Loucy (cell line): ENCODE data around the gene NAALADL2.
"Not testable (repeated sequence)": the region's sequence is repeated elsewhere in the genome, so short reads cannot be mapped to it uniquely, and the experiment has no call there.

Experiments used
- H2AFZ ChIP-seq: fragments of 200-600 bp; sonication (generic); 2 replicates; pipeline ENCODE4 v1.6.0; 2016; ENCODE audit warnings: antibody characterized with exemption, mild to moderate bottlenecking, low read length, moderate library complexity
- H3F3A ChIP-seq: fragments of 200-600 bp; 2 replicates; pipeline ENCODE4 v1.6.0; 2016; ENCODE audit warnings: antibody characterized with exemption, low read depth, mild to moderate bottlenecking
- H3K27me3 ChIP-seq: fragments of 200-600 bp; sonication (generic); 2 replicates; pipeline ENCODE4 v1.6.1; 2014; ENCODE audit warnings: low read length, mild to moderate bottlenecking; ENCODE audit not compliant: insufficient read depth, poor library complexity, severe bottlenecking
- H3K36me3 ChIP-seq: fragments of 200-600 bp; sonication (generic); 2 replicates; pipeline ENCODE4 v1.6.1; 2016; ENCODE audit warnings: low read length; ENCODE audit not compliant: insufficient read depth
- H3K4me1 ChIP-seq: fragments of 200-600 bp; sonication (generic); 2 replicates; pipeline ENCODE4 v1.5.1; 2014; ENCODE audit warnings: low read length, mild to moderate bottlenecking; ENCODE audit not compliant: insufficient read depth, poor library complexity, severe bottlenecking
- H3K4me2 ChIP-seq: fragments of 200-600 bp; sonication (generic); 2 replicates; pipeline ENCODE4 v1.6.0; 2014; ENCODE audit warnings: antibody characterized with exemption, low read length, low read depth, mild to moderate bottlenecking; ENCODE audit not compliant: poor library complexity, severe bottlenecking
- H3K4me3 ChIP-seq: fragments of 200-600 bp; sonication (generic); 2 replicates; pipeline ENCODE4 v1.5.1; 2014; ENCODE audit warnings: low read length, mild to moderate bottlenecking, mixed read lengths; ENCODE audit not compliant: poor library complexity, severe bottlenecking
- H3K79me2 ChIP-seq: fragments of 200-600 bp; sonication (generic); 2 replicates; pipeline ENCODE4 v1.6.1; 2014; ENCODE audit warnings: low read length; ENCODE audit not compliant: insufficient read depth
- H3K9ac ChIP-seq: fragments of 200-600 bp; sonication (generic); 2 replicates; pipeline ENCODE4 v1.6.0; 2014; ENCODE audit warnings: mild to moderate bottlenecking, low read depth, low read length, moderate library complexity; ENCODE audit not compliant: poor library complexity, severe bottlenecking
- H3K9me2 ChIP-seq: fragments of 200-600 bp; sonication (generic); replicated peaks from 2 replicates; pipeline ENCODE4 v1.6.1; 2016; ENCODE audit warnings: low read depth, low read length, mixed read lengths
- H3K9me3 ChIP-seq: fragments of 200-600 bp; sonication (generic); 2 replicates; pipeline ENCODE4 v1.6.1; 2014; ENCODE audit warnings: mild to moderate bottlenecking, antibody characterized with exemption, low read length, low read depth; ENCODE audit not compliant: insufficient read depth
- H4K20me1 ChIP-seq: fragments of 200-600 bp; sonication (generic); 2 replicates; pipeline ENCODE4 v1.6.0; 2014; ENCODE audit warnings: antibody characterized with exemption, low read length, mild to moderate bottlenecking; ENCODE audit not compliant: insufficient read depth, poor library complexity, severe bottlenecking
- CTCF ChIP-seq: fragments of 200-600 bp; sonication (generic); conservative IDR thresholded peaks from 2 replicates; pipeline ENCODE4 v1.5.1; 2014; ENCODE audit warnings: mild to moderate bottlenecking, antibody characterized with exemption, low read length
- EZH2phosphoT487 ChIP-seq: fragments of 200-600 bp; IDR thresholded peaks from 2 replicates; pipeline ENCODE4 v1.6.1; 2018; ENCODE audit warnings: antibody characterized with exemption, mild to moderate bottlenecking, moderate library complexity, borderline replicate concordance

The NAALADL2 gene

GRCh38 chr3:175807175-175807574 lies 948.0 kb downstream of the NAALADL2 start:
- H3F3A ChIP-seq: no peaks in the 10 kb centered on the region
- no peak overlapping the region for H3K4me3 ChIP-seq
- no peak overlapping the region for H3K4me2 ChIP-seq
- TF ChIP-seq EZH2phosphoT487: no peak
- no peak for TF ChIP-seq CTCF
- no peaks in the 10 kb centered on the region for H3K9me3 ChIP-seq
- H4K20me1 ChIP-seq: no peaks in the 10 kb centered on the region
- H3K27me3 ChIP-seq: no peaks in the 10 kb centered on the region
- H2AFZ ChIP-seq: no peak overlapping the region
- no peaks in the 10 kb centered on the region for H3K4me1 ChIP-seq
- H3K9ac ChIP-seq: no peak overlapping the region
- H3K79me2 ChIP-seq: no peaks in the 10 kb centered on the region
- H3K36me3 ChIP-seq: no peaks in the 10 kb centered on the region
- no peaks in the 10 kb centered on the region for H3K9me2 ChIP-seq

DNA sequence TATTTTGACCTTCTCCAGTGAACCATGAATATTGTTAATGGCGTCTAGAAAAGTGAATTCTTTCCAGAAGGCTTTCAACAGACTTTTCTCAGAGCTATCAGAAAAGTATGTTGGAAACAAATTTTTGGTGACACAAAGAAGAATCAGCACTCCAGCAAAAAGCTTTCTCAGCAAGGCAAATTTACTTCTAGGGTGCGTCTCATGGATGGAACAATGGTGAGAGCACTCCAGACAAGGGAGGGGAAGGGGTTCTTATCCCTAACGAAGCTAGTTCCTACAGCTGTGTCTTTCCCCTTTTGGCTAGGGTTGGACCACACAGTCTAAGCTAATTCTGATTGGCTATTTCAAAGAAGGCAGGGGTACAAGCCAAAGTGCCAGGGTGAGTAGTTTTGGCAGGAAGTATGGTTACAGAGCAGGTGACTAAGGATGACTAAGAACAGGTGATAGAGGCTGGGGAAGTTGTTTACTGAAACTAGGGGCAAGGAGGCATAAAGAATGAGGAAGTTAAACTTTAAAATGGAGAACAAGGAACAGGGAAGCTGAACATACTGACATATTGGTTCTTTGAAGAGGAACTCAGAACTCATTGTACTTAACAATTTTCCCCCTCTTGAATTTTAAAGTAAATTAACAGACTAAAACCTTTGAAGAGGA lies 959.8 kb downstream of the NAALADL2 start:
- H3K9me3 ChIP-seq: peaks cover 3% of the 10 kb centered on the region; the same call in 1 of the 2 replicates
- H3F3A ChIP-seq: no peaks in the 10 kb centered on the region
- H4K20me1 ChIP-seq: no peaks in the 10 kb centered on the region
- no peak overlapping the region for H3K4me2 ChIP-seq
- no peaks in the 10 kb centered on the region for H3K79me2 ChIP-seq
- H3K36me3 ChIP-seq: no peaks in the 10 kb centered on the region
- H3K4me3 ChIP-seq: no peak overlapping the region
- H3K27me3 ChIP-seq: no peaks in the 10 kb centered on the region
- H3K9ac ChIP-seq: no peak overlapping the region
- no peak overlapping the region for H2AFZ ChIP-seq
- H3K4me1 ChIP-seq: no peaks in the 10 kb centered on the region
- H3K9me2 ChIP-seq: no peaks in the 10 kb centered on the region
- TF ChIP-seq CTCF: no peak
- TF ChIP-seq EZH2phosphoT487: no peak

DNA sequence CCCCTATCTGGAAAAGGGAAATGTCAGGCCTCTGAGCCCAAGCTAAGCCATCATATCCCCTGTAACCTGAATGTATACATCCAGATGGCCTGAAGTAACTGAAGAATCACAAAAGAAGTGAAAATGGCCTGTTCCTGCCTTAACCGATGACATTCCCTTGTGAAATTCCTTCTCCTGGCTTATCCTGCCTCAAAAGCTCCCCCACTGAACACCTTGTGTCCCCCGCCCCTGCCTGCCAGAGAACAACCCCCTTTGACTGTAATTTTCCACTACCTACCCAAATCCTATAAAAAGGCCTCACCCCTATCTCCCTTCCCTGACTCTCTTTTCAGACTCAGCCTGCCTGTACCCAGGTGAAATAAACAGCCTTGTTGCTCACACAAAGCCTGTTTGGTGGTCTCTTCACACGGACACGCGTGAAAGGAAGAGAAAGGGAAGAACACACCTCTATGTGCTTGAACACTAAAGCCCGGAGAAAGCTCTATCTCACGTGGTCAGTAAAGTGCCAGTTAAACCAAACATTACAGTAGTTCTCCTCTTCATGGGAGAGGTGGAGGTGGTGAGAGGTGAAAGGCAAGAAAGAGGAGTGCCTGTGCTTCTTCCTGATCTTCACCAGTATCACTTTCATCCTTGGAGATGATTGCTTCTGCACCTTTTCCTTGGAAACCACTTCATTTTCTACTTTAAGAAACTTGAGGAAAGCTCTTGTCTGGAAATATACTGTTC lies 963.8 kb downstream of the NAALADL2 start:
- not testable (repeated sequence) for H2AFZ ChIP-seq, H4K20me1 ChIP-seq, H3K79me2 ChIP-seq, H3K9me2 ChIP-seq, H3K36me3 ChIP-seq, H3F3A ChIP-seq, H3K4me2 ChIP-seq, H3K4me3 ChIP-seq, H3K9ac ChIP-seq, H3K27me3 ChIP-seq, H3K4me1 ChIP-seq, H3K9me3 ChIP-seq

DNA sequence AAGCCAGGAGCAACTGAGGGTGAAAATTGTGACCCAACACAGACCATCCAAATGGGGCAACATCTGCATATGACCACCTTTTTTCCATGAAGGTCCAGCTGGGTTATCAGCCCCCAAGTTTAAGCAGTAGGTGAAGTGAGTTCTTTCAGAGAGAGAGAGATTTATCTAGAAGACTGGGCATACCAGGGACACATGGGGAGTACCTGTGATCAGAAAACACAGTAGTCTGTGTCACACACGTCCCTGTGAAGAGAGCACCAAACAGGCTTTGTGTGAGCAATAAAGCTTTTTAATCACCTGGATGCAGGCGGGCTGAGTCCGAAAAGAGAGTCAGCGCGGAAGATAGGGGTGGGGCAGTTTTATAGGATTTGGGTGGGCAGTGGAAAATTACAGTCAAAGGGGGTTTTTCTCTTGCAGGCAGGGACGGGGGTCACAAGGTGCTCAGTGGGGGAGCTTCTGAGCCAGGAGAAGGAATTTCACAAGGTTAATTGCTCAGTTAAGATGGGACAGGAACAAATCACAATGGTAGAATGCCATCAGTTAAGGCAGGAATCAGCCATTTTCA lies 966.0 kb downstream of the NAALADL2 start:
- H3K79me2 ChIP-seq, H3K9ac ChIP-seq, H3K4me3 ChIP-seq, H3K36me3 ChIP-seq, H4K20me1 ChIP-seq, H2AFZ ChIP-seq, H3K9me3 ChIP-seq, H3K4me2 ChIP-seq, H3K4me1 ChIP-seq, H3K27me3 ChIP-seq, H3K9me2 ChIP-seq, H3F3A ChIP-seq: not testable (repeated sequence)
